ENCODE measurements around the gene SLC66A1.

Gene SLC66A1

DNA sequence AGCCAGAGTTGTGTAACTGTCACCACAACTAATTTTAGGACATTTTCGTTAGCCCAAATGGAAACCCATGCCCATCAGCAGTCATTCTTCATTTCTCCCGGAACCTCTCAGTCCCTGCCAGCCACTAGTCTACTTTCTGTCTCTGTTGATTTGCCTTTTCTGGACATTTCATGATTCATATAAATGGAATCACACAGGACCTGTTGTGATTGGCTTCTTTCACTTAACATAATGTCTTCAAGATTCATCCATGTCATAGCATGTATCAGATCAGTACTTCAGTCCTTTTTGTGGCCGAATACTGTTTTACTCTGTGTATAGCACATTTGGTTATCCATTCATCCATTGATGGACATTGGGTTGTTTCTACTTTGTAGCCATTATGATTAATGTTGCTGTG, 7.1 kb downstream of the SLC66A1 start:
- Histone ChIP-seq H3K27ac (no peak overlapping the region), H4K20me1 (ENCODE audit: insufficient read depth) (no peaks in the 10 kb centered on the region), H3K36me3 (ENCODE audit: insufficient read depth) (no peaks in the 10 kb centered on the region)

DNA sequence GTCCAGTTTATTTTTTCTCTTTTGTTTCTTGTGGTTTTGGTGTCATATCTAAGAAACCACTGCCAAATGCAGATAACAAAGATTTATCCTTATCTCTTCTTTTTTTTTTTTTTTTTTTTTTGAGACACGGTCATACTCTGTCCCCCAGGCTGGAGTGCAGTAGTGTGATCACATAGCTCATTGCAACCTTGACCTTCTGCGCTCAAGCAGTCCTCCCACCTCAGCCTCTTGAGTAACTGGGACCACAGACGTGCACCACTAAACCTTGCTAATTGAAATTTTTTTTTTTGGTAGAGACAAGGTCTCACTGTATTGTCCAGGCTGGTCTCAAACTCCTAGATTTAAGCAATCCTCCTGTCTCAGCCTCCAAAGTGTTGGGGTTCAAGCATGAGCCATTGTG, 8.9 kb downstream of the SLC66A1 start:
- TF ChIP-seq, protein P1, sequence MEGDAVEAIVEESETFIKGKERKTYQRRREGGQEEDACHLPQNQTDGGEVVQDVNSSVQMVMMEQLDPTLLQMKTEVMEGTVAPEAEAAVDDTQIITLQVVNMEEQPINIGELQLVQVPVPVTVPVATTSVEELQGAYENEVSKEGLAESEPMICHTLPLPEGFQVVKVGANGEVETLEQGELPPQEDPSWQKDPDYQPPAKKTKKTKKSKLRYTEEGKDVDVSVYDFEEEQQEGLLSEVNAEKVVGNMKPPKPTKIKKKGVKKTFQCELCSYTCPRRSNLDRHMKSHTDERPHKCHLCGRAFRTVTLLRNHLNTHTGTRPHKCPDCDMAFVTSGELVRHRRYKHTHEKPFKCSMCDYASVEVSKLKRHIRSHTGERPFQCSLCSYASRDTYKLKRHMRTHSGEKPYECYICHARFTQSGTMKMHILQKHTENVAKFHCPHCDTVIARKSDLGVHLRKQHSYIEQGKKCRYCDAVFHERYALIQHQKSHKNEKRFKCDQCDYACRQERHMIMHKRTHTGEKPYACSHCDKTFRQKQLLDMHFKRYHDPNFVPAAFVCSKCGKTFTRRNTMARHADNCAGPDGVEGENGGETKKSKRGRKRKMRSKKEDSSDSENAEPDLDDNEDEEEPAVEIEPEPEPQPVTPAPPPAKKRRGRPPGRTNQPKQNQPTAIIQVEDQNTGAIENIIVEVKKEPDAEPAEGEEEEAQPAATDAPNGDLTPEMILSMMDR (conservative IDR thresholded peaks at IDR 0.05; ENCODE audit: low read depth, low read length): no peak
- Histone ChIP-seq H3K27ac (no peak overlapping the region), H3K79me2 (ENCODE audit: insufficient read depth, low read depth) (no peaks in the 10 kb centered on the region), H2AFZ (ENCODE audit: low read depth) (no peak overlapping the region), H3K27me3 (ENCODE audit: insufficient read depth, low read depth) (no peaks in the 10 kb centered on the region), H3K9ac (no peak overlapping the region), H3K4me3 (IDR thresholded peaks at IDR 0.05; ENCODE audit: insufficient read depth, low read depth, low read length) (no peak overlapping the region), H3K4me1 (ENCODE audit: low read depth, poor library complexity, severe bottlenecking) (no peaks in the 10 kb centered on the region), H3K36me3 (ENCODE audit: insufficient read depth) (no peaks in the 10 kb centered on the region), H4K20me1 (ENCODE audit: insufficient read depth) (no peaks in the 10 kb centered on the region), H3K4me2 (no peak overlapping the region)

More for the DNA sequence above, 7.1 kb downstream of the SLC66A1 start:
- H2AFZ ChIP-seq (ENCODE audit: low read depth): no peak overlapping the region
- H3K9ac ChIP-seq: no peak overlapping the region
- no peaks in the 10 kb centered on the region for H3K4me1 ChIP-seq (ENCODE audit: low read depth, poor library complexity, severe bottlenecking)
- no peak overlapping the region for H3K4me3 ChIP-seq (IDR thresholded peaks at IDR 0.05; ENCODE audit: insufficient read depth, low read depth, low read length)
- no peak overlapping the region for H3K4me2 ChIP-seq
- no peaks in the 10 kb centered on the region for H3K79me2 ChIP-seq (ENCODE audit: insufficient read depth, low read depth)
- TF ChIP-seq, protein P1 (conservative IDR thresholded peaks at IDR 0.05; ENCODE audit: low read depth, low read length): no peak
- H3K27me3 ChIP-seq (ENCODE audit: insufficient read depth, low read depth): no peaks in the 10 kb centered on the region

DNA sequence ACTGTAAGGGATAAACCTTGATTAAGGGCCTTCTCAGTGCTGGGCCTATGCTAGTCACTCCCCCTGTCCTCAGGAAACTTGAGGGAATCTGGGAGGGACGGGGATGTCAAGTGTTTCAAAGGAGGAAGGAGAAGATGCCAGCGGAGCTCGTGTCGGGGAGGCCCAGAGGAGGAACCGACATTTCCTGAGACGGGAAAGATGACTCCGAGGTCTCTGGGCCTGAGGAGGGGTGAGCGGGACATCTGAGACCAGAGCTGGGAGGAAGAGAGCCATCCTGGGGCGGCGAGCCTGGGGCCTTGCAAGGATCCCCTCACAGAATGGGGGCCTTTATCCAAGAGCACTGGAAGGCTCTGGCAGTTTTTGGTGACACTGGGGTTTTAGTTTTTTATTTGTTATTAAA, 10.4 kb downstream of the SLC66A1 start:
- no peaks in the 10 kb centered on the region for H3K27me3 ChIP-seq (ENCODE audit: insufficient read depth, low read depth)
- H3K4me1 ChIP-seq (ENCODE audit: low read depth, poor library complexity, severe bottlenecking): no peaks in the 10 kb centered on the region
- no peaks in the 10 kb centered on the region for H3K79me2 ChIP-seq (ENCODE audit: insufficient read depth, low read depth)
- TF ChIP-seq, protein P1 (conservative IDR thresholded peaks at IDR 0.05; ENCODE audit: low read depth, low read length): no peak
- no peak overlapping the region for H3K27ac ChIP-seq
- no peak overlapping the region for H2AFZ ChIP-seq (ENCODE audit: low read depth)
- H4K20me1 ChIP-seq (ENCODE audit: insufficient read depth): no peaks in the 10 kb centered on the region
- no peak overlapping the region for H3K4me2 ChIP-seq
- no peak overlapping the region for H3K4me3 ChIP-seq (IDR thresholded peaks at IDR 0.05; ENCODE audit: insufficient read depth, low read depth, low read length)
- H3K9ac ChIP-seq: no peak overlapping the region
- H3K36me3 ChIP-seq (ENCODE audit: insufficient read depth): no peaks in the 10 kb centered on the region

DNA sequence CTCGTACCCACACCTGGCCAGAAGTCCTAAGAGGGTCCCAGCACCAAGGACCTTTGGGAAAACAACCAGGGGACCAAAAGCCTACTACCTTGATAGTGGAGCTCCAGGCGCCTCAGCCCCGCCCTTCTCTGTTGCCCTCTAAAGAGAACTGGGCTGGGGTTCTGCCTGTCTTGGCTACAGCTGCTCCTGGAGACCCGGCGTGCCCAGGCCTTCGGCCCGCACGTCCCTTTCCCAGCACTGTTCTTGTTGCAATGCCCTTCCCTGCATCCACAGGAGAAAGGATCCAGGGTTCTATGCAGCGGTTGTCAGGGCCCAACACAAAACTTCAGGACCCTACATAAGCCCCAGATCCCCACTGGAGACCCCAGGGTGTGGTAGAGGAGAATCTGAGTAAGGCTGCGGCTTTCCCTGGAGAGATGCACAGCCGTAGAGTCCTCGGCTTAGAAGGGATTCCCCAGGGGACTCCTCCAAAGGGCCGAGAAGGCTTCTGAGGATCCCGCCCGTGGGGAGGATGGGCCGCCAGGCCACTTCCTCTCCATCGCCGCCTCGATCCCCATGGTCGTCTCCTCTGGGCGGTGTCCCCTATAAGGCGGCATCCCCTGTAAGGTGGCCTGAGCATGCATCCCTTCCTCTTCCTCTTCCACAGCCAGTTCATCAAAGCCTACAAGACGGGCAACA, 12.0 kb downstream of the SLC66A1 start:
- no peaks in the 10 kb centered on the region for H3K27me3 ChIP-seq (ENCODE audit: insufficient read depth, low read depth)
- no peak overlapping the region for H3K9ac ChIP-seq
- no peak overlapping the region for H2AFZ ChIP-seq (ENCODE audit: low read depth)
- H3K4me3 ChIP-seq (IDR thresholded peaks at IDR 0.05; ENCODE audit: insufficient read depth, low read depth, low read length): no peak overlapping the region
- no peaks in the 10 kb centered on the region for H4K20me1 ChIP-seq (ENCODE audit: insufficient read depth)
- no peak overlapping the region for H3K4me2 ChIP-seq
- no peak overlapping the region for H3K27ac ChIP-seq
- H3K36me3 ChIP-seq (ENCODE audit: insufficient read depth): no peaks in the 10 kb centered on the region
- no peaks in the 10 kb centered on the region for H3K79me2 ChIP-seq (ENCODE audit: insufficient read depth, low read depth)
- TF ChIP-seq, protein P1 (conservative IDR thresholded peaks at IDR 0.05; ENCODE audit: low read depth, low read length): no peak
- no peaks in the 10 kb centered on the region for H3K4me1 ChIP-seq (ENCODE audit: low read depth, poor library complexity, severe bottlenecking)

All from KMS-11 (cell line).